ENCODE measurements around the gene CNTN5.

DNA sequence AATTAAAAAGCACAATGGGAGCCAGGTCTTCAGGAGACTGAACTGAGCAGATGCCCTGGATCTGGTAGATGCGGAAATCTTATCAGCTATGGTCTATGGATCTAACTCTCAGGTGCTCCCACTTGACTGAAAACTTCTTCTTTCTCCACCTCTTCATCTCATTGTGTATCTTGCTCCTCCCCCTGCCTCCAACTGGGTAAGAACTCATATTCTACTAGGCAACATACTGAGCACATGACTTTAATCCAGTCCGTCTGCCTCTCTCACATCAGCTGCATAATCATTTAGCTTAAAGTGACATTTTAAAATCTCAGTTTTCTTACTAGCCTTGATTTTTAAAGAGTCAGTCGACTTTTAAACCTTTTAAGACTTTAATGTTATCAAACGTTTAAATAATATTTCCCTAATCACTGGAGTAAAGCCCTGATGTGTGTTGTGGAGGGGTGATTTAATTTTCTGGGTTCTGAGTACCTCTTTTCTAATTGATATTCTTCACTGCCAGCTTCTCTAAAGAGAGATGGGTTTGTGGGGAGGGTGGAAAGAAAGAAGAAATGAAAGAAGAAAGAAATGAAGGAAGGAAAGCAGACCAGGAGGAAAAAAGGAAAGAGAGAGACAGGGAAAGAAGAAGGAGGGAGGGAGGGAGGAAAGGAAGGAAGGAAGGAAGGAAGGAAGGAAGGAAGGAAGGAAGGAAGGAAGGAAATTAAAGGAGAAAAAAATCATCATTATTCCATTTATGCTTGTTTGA lies 1073.5 kb downstream of the CNTN5 start:
- TF ChIP-seq EZH2 (IDR thresholded peaks at IDR 0.05) (no peak), POLR2AphosphoS5 (IDR thresholded peaks at IDR 0.05; ENCODE audit: borderline replicate concordance, low read depth, low read length) (no peak; the same call in 1 of the 2 replicates), FOXP2 (optimal IDR thresholded peaks at IDR 0.05; ENCODE audit: control extremely low read depth, extremely low read length, insufficient read depth) (no peak)
